GM12878 (cell line): Measurements from ENCODE around the gene DCTN1. TPM values are rescaled to one million over a fixed set of nuclear protein-coding genes. Genes with fewer than 3 reads are reported as not detected.

ENCODE experiments used
- ATAC-seq: fragments of 200-7000 bp; cut with Tn5 transposase; 3 replicates; pipeline ENCODE4 v1.9.1; 2020; ENCODE audit warnings: mild to moderate bottlenecking, moderate library complexity
- BruUV-seq: library from RNA; stranded (reverse); fragments of 400-500 nt; replicated peaks from 2 replicates; lab custom pipeline; 2021; lab: Mats Ljungman, UMichigan
- CTCF ChIA-PET: fragments of 300-600 bp; sonication (Branson Sonifier 250); formaldehyde crosslinking; extraction: SDS; loops from one replicate; lab custom pipeline; 2021; ENCODE audit warnings: inconsistent platforms; lab: Yijun Ruan, JAX
- POLR2A ChIA-PET: fragments of 350-600 bp; formaldehyde crosslinking; extraction: SDS; loops from one replicate; lab custom pipeline; 2021; ENCODE audit warnings: inconsistent platforms; lab: Charles Lee
- RAD21 ChIA-PET: fragments of 300-600 bp; sonication (Branson Sonifier 250); formaldehyde crosslinking; loops from one replicate; lab custom pipeline; 2023; ENCODE audit warnings: antibody characterized with exemption; ENCODE audit not compliant: unreplicated experiment; lab: Charles Lee
- SMC1A ChIA-PET: fragments of 300-600 bp; sonication (Branson Sonifier 250); formaldehyde crosslinking; loops from one replicate; lab custom pipeline; 2023; ENCODE audit not compliant: unreplicated experiment, uncharacterized antibody; lab: Charles Lee
- DNase-seq: peaks from one replicate; pipeline ENCODE4 v3.0.0-alpha.2; 2011; ENCODE audit warnings: low read depth, low spot score
- FAIRE-seq: peaks from 3 replicates; lab custom pipeline; 2011; peaks lifted over from hg19 to GRCh38; lab: Jason Lieb, UNC
- H2AFZ ChIP-seq: 2 replicates; pipeline ENCODE4 v1.6.0; 2011; ENCODE audit warnings: low read depth, low read length, control low read depth; ENCODE audit not compliant: control insufficient read depth
- H3K27ac ChIP-seq: 2 replicates; pipeline ENCODE4 v1.5.1; 2011; ENCODE audit warnings: control low read depth; ENCODE audit not compliant: control insufficient read depth, insufficient read depth
- H3K27me3 ChIP-seq, 2 experiments: replicated peaks in 1 of 2; 2 replicates each; pipeline versions ENCODE4 v1.6.0 to v1.6.1; 2011; ENCODE audit warnings: low read length in 1 of 2; ENCODE audit not compliant: control insufficient read depth in 2 of 2, insufficient read depth in 2 of 2
- H3K36me3 ChIP-seq, 2 experiments: 2 replicates each; pipeline ENCODE4 v1.5.1; 2011; ENCODE audit warnings: low read length in 1 of 2; ENCODE audit not compliant: control insufficient read depth in 2 of 2, insufficient read depth in 2 of 2
- H3K4me1 ChIP-seq: 2 replicates; pipeline ENCODE4 v1.6.1; 2011; ENCODE audit warnings: mild to moderate bottlenecking, low read length, moderate library complexity, mixed read lengths; ENCODE audit not compliant: control insufficient read depth, insufficient read depth
- H3K4me2 ChIP-seq: 2 replicates; pipeline ENCODE4 v1.6.0; 2011; ENCODE audit warnings: control low read depth; ENCODE audit not compliant: control insufficient read depth, insufficient read depth
- H3K4me3 ChIP-seq: fragments of 200-600 bp; sonication (generic); 2 replicates; pipeline ENCODE4 v1.5.1; 2016
- H3K79me2 ChIP-seq: 2 replicates; pipeline ENCODE4 v1.6.0; 2011; ENCODE audit warnings: low read length; ENCODE audit not compliant: control insufficient read depth, insufficient read depth
- H3K9ac ChIP-seq: 2 replicates; pipeline ENCODE4 v1.8.0; 2011; ENCODE audit warnings: low read length, control low read depth, mixed read lengths; ENCODE audit not compliant: control insufficient read depth, insufficient read depth
- H3K9me3 ChIP-seq: replicated peaks from 3 replicates; pipeline ENCODE4 v1.5.1; 2011; ENCODE audit warnings: mild to moderate bottlenecking, low read length; ENCODE audit not compliant: control insufficient read depth, insufficient read depth
- H4K20me1 ChIP-seq: 2 replicates; pipeline ENCODE4 v1.6.0; 2011; ENCODE audit not compliant: control insufficient read depth, insufficient read depth
- ASH2L ChIP-seq: fragments of 300-600, 200-600 bp; sonication (generic); IDR thresholded peaks from 2 replicates; pipeline ENCODE4 v1.6.1; 2017; ENCODE audit warnings: low read depth, mild to moderate bottlenecking, borderline replicate concordance
- BCL11A ChIP-seq: IDR thresholded peaks from 2 replicates; pipeline ENCODE4 v1.6.1; 2011; ENCODE audit warnings: low read depth, low read length
- BHLHE40 ChIP-seq, 2 experiments: fragments of 450-650 bp in 1 of 2; IDR thresholded peaks; 2 replicates each; pipeline ENCODE4 v1.6.1; 2011 to 2017; ENCODE audit warnings: low read depth in 2 of 2, borderline replicate concordance in 1 of 2, improper control_type of control experiment in 1 of 2, low read length in 1 of 2, mild to moderate bottlenecking in 1 of 2
- ESRRA ChIP-seq: IDR thresholded peaks from 2 replicates; pipeline ENCODE4 v1.6.1; 2012; ENCODE audit warnings: mild to moderate bottlenecking, low read length, improper control_type of control experiment
- GABPA ChIP-seq: IDR thresholded peaks from 2 replicates; pipeline ENCODE4 v1.6.1; 2014; ENCODE audit warnings: antibody characterized with exemption, low read depth, mild to moderate bottlenecking, inconsistent platforms
- HCFC1 ChIP-seq: fragments of 150-350 bp; IDR thresholded peaks from 2 replicates; pipeline ENCODE4 v1.6.1; 2014; ENCODE audit warnings: low read length
- HDAC6 ChIP-seq: fragments of 200-600 bp; sonication (generic); IDR thresholded peaks from one replicate; pipeline ENCODE4 v1.8.0; 2017; ENCODE audit warnings: antibody characterized with exemption; ENCODE audit not compliant: unreplicated experiment
- MEF2A ChIP-seq: IDR thresholded peaks from 2 replicates; pipeline ENCODE4 v1.6.1; 2011; ENCODE audit warnings: low read depth, mild to moderate bottlenecking, low read length, moderate library complexity; ENCODE audit not compliant: insufficient read depth
- MLLT1 ChIP-seq: fragments of 450-650 bp; IDR thresholded peaks from 2 replicates; pipeline ENCODE4 v1.6.1; 2016; ENCODE audit warnings: mild to moderate bottlenecking
- MYB ChIP-seq: fragments of 150-350 bp; IDR thresholded peaks from 2 replicates; pipeline ENCODE4 v1.6.1; 2014; ENCODE audit warnings: mild to moderate bottlenecking, low read depth, low read length, borderline replicate concordance
- NFIC ChIP-seq: IDR thresholded peaks from 2 replicates; pipeline ENCODE4 v1.6.1; 2012; ENCODE audit warnings: low read depth, mild to moderate bottlenecking, inconsistent platforms, low read length, moderate library complexity
- NRF1 ChIP-seq: conservative IDR thresholded peaks from 2 replicates; pipeline ENCODE4 v1.6.1; 2011; ENCODE audit warnings: mild to moderate bottlenecking, low read depth, low read length, improper control_type of control experiment
- RELA ChIP-seq: fragments of 450-650 bp; IDR thresholded peaks from 2 replicates; pipeline ENCODE4 v1.8.0; 2014; ENCODE audit warnings: borderline replicate concordance; ENCODE audit not compliant: partially characterized antibody
- ZBED1 ChIP-seq: IDR thresholded peaks from 2 replicates; pipeline ENCODE4 v1.6.1; 2016; ENCODE audit warnings: borderline replicate concordance
- ZZZ3 ChIP-seq: IDR thresholded peaks from 2 replicates; pipeline ENCODE4 v1.6.1; 2011; ENCODE audit warnings: low read depth; ENCODE audit not compliant: control insufficient read depth, insufficient read length
- WGBS: methylation state at CpG from one replicate; pipeline ENCODE4 v1.1.6; 2016; ENCODE audit warnings: low lambda C conversion rate; ENCODE audit not compliant: insufficient replicate concordance, insufficient coverage; ENCODE audit errors: missing lambda C conversion rate; 5-methylcytosine and 5-hydroxymethylcytosine counted together
- in situ Hi-C: fragments of 300-500 bp; cut with MboI; formaldehyde crosslinking; loops from 9 replicates; pipeline ENCODE4 v1.14.3; 2018; ENCODE audit warnings: mixed read lengths
- intact Hi-C: fragments of 100-400 bp; cut with micrococcal nuclease; formaldehyde crosslinking; loops from one replicate; pipeline ENCODE4 v1.14.2; 2022; ENCODE audit not compliant: unreplicated experiment
- polyA plus RNA-seq, 11 experiments: library from polyadenylated mRNA; depleted of rRNA in 4 of 11; unstranded in 6 of 11; stranded (reverse) in 5 of 11; fragments of >200 nt; fragmentation: Nextera tagmentation in 4 of 11; fragmentation: Illumina TruSeq in 1 of 11; extraction: Ambion mirVana in 4 of 11; extraction: Trizol in 1 of 11; gene quantifications; 1 replicate in 1 of 11; 2 replicates in 10 of 11; pipeline versions ENCODE4 v1.2.1 to v1.2.3, GENCODE V29; 2011 to 2016; ENCODE audit warnings: inconsistent platforms in 2 of 11, missing spikeins in 2 of 11, low read depth in 1 of 11
- total RNA-seq, 4 experiments: library from RNA; depleted of rRNA in 3 of 4; stranded (reverse); fragments of >200 nt in 3 of 4; fragmentation: Illumina TruSeq in 1 of 4; extraction: Trizol in 1 of 4; gene quantifications; 2 replicates each; pipeline versions ENCODE4 v1.2.1 to v1.2.3, GENCODE V29; 2013 to 2021
- TF ChIP-seq, protein P1 (sequence below): fragments of 450-650 bp; IDR thresholded peaks from 2 replicates; pipeline ENCODE4 v1.6.1; 2018; ENCODE audit warnings: mild to moderate bottlenecking, low read depth, moderate library complexity; ENCODE audit not compliant: partially characterized antibody

DCTN1 gene
- total and polyA plus RNA-seq, 10 of the 15 experiments (the other 5 are each of a cell fraction or from before 2014, with no cell fraction given) = 44.1 to 116 (median 64.8) TPM

DNA sequence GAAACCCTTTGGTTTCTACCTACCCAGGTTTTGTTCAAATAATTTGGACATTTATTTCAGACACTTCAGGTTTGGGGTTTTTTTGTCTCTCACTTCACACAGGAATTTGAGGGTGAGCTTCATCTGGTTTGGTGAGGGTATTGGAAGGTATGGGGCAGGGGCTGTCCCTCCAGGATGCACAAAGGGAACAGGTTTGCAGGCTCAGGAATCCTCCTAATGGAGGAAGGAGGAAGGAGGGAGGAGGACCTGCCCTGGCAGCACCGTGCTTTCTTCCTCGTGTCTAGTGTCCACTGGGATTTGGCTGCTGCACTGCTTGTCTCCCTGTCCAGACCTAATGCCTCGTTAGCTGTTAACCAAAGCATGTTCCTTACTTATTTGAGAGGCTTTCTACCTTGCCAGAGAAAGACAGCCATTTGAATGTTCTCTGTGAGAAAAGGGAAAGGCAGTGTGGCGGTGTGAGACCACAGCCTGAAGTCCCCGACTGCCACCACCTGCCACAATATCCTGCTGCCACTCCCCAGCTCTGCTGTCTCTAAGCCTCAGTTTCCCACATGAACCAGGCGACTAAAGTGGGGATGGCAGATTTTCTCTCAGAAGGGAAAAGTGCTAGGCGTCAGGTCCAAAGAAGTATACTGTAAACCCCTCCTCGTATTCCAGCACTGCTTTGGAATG, 34.7 kb downstream of the DCTN1 start:
- SMC1A ChIA-PET = interaction anchor here (0.8 to 1.9 kb wide), 2 partner anchors 10 to 45 kb away, joined by 3 to 15 read pairs; no protein-coding TSS in a partner anchor
- no peaks in the 10 kb centered on the region for H3K9me3 ChIP-seq
- no peaks in the 10 kb centered on the region for H3K27me3 ChIP-seq
- no peak for FAIRE-seq
- RAD21 ChIA-PET = interaction anchor here (1.3 kb wide), 1 partner anchor 10 kb away, joined by 5 read pairs; no protein-coding TSS in a partner anchor
- in situ Hi-C loops = no loop called here
- H4K20me1 ChIP-seq = no peaks in the 10 kb centered on the region
- no peaks in the 10 kb centered on the region for H3K79me2 ChIP-seq
- H2AFZ ChIP-seq = peak overlapping the region; percentile 21
- no peak overlapping the region for H3K4me3 ChIP-seq
- intact Hi-C loops = no loop called here
- H3K27ac ChIP-seq = no peak overlapping the region
- no peak for DNase-seq
- POLR2A ChIA-PET = interaction anchor here (0.8 kb wide), 1 partner anchor 46 kb away, joined by 3 read pairs; no protein-coding TSS in a partner anchor
- no TSS peak for BruUV-seq
- 62% methylated on average over 8 of the region's 8 CpGs for WGBS
- no peaks in the 10 kb centered on the region for H3K36me3 ChIP-seq
- peak overlapping the region; percentile 22 for H3K4me2 ChIP-seq
- no peak overlapping the region for H3K9ac ChIP-seq
- TF ChIP-seq NFIC (no peak), BCL11A (no peak), RELA (no peak), HCFC1 (no peak), ZBED1 (no peak), HDAC6 (no peak), MLLT1 (no peak), ASH2L (no peak), BHLHE40 (IDR thresholded peaks at IDR 0.05; ENCODE audit: borderline replicate concordance in 1 of 2, low read depth in 2 of 2, low read length in 1 of 2) (no peak), MYB (no peak), NRF1 (no peak), GABPA (no peak), ZZZ3 (no peak), ESRRA (no peak), MEF2A (no peak)
- TF ChIP-seq, protein P1, sequence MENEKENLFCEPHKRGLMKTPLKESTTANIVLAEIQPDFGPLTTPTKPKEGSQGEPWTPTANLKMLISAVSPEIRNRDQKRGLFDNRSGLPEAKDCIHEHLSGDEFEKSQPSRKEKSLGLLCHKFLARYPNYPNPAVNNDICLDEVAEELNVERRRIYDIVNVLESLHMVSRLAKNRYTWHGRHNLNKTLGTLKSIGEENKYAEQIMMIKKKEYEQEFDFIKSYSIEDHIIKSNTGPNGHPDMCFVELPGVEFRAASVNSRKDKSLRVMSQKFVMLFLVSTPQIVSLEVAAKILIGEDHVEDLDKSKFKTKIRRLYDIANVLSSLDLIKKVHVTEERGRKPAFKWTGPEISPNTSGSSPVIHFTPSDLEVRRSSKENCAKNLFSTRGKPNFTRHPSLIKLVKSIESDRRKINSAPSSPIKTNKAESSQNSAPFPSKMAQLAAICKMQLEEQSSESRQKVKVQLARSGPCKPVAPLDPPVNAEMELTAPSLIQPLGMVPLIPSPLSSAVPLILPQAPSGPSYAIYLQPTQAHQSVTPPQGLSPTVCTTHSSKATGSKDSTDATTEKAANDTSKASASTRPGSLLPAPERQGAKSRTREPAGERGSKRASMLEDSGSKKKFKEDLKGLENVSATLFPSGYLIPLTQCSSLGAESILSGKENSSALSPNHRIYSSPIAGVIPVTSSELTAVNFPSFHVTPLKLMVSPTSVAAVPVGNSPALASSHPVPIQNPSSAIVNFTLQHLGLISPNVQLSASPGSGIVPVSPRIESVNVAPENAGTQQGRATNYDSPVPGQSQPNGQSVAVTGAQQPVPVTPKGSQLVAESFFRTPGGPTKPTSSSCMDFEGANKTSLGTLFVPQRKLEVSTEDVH = no peak
- H3K4me1 ChIP-seq = peaks cover 8% of the 10 kb centered on the region; the same call in 1 of the 2 replicates
- peak; percentile 65 for ATAC-seq
- CTCF ChIA-PET = interaction anchor here (0.9 to 6.2 kb wide), 4 partner anchors 8 to 95 kb away, joined by 3 to 49 read pairs (median 4); no protein-coding TSS in a partner anchor
